GM11168 (cell line): ENCODE data around the gene MYL12B.
"Not testable (repeated sequence)": the region's sequence is repeated elsewhere in the genome, so short reads cannot be mapped to it uniquely, and the experiment has no call there.

Experiments
- in situ Hi-C: fragments of 300-500 bp; cut with MboI; formaldehyde crosslinking; loops from one replicate; pipeline ENCODE4 v1.12.0; 2022; ENCODE audit warnings: low sequenced_read_pairs; ENCODE audit not compliant: unreplicated experiment

MYL12B gene

DNA sequence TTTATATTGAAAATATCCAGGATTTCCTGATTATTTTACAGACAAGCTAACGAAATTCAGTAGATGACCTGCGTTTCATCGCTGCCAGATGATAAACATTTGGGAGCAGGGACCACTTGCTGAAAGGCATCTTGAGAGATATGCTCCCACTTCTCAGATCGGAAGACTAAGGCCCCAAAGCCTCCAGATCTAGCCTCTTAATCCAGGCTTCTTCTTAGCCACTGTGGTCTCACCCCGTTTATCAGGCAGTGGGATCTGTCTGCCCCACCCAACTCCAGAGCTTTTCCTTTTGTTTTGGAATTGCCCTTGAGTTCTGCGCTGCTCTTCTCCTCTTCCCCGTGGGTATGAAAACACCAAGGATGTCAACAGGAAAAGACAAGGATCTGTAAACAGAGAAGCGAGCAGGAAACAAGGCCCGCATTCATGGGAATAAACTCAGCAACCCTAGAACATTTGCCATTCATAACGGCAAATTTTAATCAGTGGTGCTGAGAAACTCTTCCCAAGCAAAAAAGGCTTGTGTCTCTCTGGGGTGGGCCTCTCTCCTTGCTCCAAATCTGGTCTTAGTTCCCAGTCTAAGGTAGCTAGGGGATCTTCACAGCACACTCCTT is 21.4 kb downstream of the MYL12B start:
- in situ Hi-C loops: loop anchor here (25.0 kb wide), 1 partner anchor 179 kb away; the partner anchor contains the start of gene TGIF1

DNA sequence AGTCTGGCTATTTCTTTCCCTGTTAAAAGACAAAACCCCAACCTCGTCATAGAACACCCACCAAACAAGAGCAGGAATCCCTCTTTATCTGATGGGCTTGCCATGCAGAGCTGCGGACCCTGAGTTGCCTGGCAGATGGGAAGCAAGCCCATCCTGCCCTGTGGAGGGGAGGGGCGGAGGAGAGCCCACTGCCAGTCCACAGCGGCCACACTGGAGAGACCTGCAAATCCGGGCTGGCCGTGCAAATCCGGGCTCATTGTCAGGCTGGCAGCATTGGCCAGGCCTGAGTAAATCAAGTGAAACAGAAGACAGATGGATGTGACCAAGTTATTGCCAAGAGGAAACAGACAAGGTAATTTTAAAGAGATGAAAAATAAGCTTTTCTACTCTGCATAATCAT is 22.0 kb downstream of the MYL12B start:
- in situ Hi-C loops: loop anchor here (25.0 kb wide), 1 partner anchor 178 kb away; the partner anchor contains the start of gene TGIF1

DNA sequence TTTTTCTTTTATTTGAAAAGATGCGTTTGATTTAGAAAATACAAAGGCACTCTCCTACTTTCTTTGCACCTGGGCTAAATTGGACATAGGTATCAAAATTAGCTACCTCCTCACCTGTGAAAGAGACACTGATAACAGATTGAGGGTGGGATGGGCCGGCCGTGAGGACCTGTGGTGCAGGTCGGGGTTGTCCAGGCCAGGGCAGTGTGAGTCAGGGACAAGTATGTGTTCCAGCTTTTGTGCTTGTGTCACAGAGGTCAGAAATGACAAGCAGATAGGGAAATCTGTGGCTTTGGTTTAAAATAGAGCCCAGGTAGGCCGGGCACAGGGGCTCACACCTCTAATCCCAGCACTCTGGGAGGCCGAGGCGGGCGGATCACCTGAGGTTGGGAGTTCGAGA is 22.6 kb downstream of the MYL12B start:
- in situ Hi-C loops: loop anchor here (25.0 kb wide), 1 partner anchor 178 kb away; the partner anchor contains the start of gene TGIF1

DNA sequence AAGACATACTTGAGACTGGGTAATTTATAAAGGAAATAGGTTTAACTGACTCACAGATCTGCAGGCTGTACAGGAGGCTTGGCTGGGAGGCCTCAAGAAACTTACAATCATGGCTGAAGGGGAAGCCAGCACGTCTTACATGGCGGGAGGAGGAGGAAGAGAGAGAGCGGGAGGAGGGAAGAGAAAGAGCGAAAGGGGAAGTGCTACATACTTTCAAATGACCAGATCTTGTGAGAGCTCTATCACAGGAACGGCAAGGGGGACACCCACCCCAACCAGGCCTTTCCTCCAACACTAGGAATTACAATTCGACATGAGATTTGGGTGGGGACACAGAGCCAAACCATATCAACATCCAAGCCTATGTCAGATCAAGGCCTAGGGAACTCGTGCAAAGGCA is 24.2 kb downstream of the MYL12B start:
- in situ Hi-C loops: loop anchor here (5.0 to 25.0 kb wide), 2 partner anchors 176 to 381 kb away; partner anchors contain the start of gene TGIF1

DNA sequence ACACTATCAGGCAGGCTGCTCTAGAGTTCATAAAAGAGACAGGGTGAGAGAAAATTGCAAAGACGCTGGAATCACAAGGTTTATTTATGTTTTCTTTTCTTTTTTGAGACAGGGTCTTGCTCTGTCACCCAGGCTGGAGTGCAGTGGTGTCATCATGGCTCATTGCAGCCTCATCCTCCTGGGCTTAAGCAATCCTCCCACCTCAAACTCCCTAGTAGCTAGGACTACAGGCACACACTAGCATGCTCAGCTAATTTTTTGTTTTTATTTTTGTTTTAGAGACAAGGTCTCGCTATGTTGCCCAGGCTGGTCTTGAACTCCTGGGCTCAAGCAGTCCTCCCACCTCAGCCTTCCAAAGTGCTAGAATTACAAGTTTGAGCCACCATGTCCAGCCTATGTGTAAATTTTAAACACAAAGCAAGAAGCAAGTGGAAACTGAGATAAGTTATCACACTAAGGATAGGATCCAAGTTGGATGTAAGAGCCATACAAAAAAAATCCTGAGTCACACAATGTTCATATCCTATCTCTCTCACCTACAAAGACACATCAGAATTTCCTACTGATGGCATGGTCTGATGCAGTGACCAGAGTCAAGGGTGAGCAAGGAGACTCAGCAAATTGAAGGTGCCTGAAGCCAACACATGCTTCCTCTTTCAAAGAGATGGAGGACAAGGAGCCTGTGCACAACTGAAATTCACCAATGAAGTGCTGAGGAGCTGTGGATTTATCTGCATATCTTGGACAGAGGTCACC is 31.4 kb downstream of the MYL12B start:
- in situ Hi-C loops: loop anchor here (5.0 to 25.0 kb wide), 2 partner anchors 169 to 299 kb away; partner anchors contain the start of gene TGIF1

DNA sequence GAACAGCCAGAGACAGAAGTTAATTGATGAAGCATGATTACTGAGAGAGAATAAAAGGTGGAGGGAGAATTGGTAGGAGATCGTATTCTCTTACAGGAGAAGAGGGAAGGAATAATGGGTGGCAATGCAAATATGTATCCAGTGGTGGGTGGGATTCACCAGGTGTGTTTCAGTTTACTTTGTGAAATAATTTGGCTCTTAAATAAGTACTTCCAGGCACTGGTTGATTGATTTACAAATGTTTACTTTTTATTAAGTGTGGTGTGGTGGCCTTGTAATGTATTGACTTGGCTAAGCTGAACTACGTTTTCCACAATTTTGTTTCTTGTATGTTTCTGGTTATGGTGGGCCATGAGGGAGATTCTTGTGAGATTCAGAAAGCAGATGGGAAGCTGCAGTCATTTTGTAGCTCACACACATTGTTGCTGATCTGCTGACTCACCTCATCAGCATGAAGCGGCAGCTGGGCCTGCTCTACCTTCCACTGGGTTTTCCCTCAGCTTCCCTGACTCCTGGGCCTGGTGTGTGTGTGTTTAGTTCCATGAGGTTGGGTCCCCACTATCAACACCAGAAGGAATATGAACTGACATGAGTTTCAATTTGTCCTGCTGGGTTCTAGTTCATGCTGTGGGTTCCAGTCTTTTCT is 32.6 kb downstream of the MYL12B start:
- in situ Hi-C loops: loop anchor here (5.0 to 25.0 kb wide), 2 partner anchors 168 to 298 kb away; partner anchors contain the start of gene TGIF1

DNA sequence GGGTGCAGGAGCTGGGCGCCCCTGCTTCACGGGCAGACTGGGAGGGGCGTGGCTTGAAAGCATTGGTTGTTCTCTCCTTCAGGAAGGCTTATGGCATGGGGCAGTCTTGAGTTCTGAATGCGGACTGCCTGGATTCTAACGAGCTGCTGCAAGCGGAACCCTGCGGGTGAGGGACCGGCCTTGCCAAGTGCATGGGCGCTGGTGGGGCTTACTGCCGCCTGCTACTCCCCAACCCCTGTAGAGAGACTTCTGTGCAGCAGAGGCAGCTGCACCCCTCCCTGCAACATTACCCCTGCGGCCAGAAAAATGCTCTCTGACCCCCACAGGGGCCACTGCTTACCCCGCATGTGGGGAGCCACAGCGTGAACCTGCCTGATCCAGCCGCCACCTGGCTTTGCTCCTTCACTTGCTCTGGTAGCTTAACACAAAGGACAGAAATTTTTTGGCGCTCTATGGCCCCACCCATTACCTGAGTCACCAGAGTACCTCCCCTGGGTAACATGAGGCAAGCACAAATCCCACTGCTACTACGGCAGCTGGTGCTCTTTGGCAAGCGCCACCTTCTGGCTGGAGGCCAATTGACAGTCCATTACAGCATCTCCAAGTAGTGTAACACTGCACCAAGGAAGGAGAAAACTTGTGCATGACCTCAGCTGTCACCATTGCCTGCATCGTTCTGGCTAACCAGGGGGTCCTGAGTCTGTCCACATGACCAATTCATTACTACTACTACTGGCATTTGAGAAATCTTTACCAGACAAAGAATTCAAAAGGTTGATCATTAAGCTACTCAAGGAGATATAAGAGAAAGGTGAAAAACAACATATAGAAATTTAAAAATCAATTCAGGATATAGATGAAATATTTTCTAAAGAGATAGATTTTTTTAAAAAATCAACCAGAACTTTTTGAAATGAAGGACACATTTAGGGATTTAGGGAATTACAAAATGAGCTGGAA is 35.4 kb downstream of the MYL12B start:
- in situ Hi-C loops: loop anchor here (25.0 kb wide), 1 partner anchor 165 kb away; the partner anchor contains the start of gene TGIF1

DNA sequence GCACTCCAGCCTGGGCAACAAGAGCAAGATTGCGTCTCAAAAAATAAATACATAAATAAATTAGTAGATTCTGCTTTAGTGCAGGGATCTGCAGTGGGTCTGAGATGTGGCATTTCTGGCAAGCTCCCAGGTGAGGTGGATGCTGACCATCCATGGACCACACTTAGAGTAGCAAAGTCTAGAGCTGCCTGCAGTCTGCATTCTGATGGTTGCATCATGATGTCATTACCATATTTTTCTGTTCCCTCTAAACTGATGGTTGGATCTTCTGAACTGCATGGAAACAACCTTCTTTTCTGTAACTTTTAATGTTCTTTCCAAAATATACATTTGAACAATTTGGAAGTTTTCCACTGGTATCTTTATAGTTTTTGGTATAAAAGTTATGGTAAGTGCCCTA is 42.9 kb downstream of the MYL12B start:
- in situ Hi-C loops: no loop called here

DNA sequence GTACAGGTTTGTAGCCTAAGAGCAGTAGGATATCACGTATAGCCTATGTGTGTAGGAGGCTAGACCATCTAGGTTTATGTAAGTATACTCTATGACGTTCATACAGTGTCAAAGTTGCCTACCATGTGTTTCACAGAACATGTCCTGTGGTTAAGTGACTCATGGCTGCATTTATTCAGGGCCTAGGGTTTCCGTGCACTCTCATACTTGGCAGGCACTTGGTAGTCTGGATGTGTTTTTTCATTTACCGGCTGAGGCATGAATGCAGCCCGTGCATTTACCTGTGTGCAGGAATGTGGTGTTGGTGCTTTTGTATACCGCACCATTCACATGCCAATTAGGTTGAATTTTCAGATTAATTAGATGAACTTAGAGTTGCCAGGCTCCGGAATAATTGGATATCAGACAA is 43.4 kb downstream of the MYL12B start:
- in situ Hi-C loops: no loop called here

DNA sequence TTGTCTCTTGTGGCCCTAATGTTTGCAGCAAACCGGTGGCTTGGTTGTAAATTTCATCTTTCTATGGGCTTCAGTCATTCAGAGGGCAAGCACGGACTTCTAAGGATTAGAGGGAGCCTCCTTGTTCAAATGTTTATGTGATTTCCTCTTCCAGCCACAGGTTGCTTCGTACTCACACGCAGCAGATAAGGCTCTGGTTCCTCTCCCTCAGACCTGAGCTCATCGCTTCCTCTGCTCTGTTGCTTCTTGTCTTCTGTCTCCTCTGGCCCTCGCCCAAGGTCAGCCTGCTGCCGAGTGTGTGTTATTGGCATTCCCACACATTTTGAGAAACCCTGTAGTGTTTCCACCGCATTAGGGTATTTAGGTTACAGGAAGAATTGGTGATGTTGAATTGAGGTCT is 44.0 kb downstream of the MYL12B start:
- in situ Hi-C loops: no loop called here

DNA sequence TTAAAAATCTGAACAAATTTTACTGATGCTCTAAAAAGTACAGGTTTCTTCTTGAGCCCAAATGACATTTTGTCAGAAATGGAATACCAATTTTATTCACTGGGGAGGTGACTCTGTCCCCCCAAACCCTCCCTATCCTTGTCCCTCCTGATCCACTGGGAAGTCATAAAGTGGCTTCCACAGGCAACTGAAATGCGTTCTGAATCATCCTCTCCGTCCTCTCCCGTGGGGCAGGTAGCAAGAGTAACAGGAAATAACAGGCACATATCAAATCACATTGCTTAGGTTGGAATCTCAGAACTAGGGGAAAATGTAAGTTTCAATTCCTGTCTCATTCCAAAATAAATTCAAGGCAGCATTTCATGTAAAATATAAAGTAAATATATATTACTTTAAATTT is 44.5 kb downstream of the MYL12B start:
- in situ Hi-C loops: no loop called here

DNA sequence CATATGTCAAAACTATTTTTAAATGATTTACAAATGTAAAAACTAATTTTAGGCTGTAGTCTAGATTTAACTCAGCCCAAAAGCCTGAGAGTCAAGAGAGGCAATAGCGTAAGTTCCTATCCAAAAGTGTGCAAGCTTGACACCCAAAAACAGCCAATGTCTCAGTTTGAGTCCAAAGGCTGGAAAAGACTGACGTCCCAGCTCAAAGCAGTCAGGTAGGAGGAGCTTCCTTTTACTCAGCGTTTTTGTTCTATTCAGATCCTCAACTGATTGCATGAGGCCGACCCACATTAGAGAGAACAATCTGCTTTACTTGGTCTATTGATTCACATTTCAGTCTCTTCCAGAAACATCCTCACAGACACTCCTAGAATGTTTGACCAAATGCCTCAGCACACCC is 51.8 kb downstream of the MYL12B start:
- in situ Hi-C loops: no loop called here

DNA sequence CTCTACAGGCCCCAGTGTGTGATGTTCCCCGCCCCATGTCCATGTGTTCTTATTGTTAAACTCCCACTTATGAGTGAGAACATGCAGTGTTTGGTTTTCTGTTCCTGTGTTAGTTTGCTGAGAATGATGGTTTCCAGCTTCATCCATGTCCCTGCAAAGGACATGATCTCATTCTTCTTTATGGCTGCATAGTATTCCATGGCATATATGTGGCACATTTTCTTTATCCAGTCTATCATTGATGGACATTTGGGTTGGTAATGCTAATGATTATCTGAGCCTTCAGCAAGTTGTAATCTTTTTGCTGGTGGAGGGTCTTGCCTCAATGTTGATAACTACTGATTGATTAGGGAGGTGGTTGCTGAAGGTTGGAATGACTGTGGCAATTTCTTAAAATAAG is 53.4 kb downstream of the MYL12B start:
- in situ Hi-C loops: not testable (repeated sequence)

DNA sequence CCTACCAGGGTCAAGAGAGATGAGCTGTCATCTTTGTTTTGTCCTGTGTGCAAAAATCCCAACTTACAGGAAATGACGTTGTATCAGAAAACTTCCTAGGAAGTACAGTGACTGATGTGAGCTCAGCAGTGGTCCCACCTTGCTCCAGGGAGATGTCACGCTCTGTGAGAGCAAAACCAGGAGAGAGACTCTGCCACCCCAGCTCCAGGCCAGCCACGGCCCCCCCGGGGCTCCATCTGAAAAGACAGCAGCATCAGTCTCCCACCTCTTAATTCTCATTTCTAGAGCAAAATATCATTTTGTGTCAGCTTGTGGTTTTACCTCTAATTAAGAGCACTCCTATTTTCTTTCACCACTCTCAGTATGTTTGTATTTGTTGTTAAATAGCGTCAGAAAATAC is 57.5 kb downstream of the MYL12B start:
- in situ Hi-C loops: no loop called here

DNA sequence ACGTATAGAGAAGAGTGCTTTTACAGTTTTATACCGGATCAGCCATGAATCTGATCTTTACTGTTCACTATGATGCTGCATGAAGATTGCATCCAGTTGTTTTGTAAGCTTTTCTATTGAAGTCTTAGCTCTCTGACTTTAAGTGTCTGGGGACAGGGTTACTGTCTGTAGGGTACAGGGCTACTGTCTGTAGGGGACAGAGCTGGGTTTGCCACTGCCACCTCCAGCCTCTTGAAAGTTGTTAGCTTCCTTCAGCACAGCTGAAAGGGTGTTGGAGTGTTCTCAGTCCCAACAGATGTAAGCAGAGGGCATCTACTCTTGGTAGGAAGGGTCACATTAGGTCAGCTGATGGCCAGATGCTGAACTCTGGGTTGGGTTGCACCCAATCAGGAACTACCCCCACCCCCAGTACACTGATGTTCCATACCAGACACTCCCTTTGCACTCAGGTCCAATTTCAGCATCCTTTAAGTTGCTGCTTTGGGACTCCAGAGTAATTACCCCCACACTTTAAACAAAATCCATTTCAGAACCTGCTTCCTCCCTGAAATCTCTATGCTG is 58.0 kb downstream of the MYL12B start:
- in situ Hi-C loops: no loop called here

DNA sequence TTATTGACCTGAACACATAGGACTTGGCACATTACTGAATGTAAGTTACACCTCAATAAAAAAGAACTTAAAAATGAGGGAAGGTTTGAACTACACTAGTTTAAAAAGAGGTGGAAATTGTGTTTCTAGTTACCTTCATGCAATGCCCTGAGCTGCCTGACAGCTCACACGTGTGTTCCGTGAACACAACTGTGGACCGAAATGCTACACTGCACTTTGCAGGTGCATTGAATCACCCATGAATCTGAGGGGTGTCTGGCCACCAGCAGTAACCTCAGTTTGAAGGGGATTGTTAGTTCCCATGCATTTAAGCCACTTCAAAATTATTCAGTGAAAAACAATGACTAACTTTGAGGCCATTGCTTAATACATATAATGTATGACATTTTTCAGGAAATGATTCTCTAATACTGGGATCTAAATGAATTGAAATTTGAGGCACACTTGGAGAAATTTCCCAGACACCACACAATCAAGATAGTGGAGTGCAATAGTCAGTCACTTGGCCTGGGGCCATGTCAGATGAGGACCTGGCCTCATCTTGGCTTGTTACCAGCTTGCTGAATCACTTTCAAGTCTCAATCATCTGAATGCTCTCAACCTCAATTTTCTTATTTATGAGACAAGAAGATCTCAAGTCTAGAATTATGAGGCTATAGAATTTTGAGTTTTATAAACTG is 59.3 kb downstream of the MYL12B start:
- in situ Hi-C loops: no loop called here

DNA sequence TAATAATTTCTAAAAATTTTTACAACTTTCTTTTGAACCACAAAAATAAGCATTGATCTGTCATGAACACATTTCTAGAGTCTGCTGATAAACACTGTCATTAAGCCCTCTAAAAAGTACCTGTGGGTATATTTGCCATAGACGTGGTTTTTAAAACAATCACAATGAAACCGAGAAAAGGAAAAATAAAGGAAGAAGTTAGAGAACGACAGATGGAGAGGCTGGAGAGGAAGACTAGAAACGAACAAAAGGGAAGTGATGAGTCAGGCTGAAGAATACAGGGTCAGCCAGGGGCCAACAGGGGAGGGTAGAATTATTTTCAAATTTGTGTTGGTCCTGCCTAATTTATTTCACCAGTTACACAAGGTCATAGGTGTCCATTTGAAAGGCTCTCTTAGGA is 62.0 kb downstream of the MYL12B start:
- in situ Hi-C loops: no loop called here
